ENCODE measurements around the gene ZNF185. TPM values are rescaled to one million over a fixed set of nuclear protein-coding genes. Genes with fewer than 3 reads are reported as not detected.

ZNF185 gene
- total RNA-seq, 1 experiment from 2014 or later, result 5.9 TPM

GRCh38 chrX:152861116-152861515 is 36.8 kb upstream of the ZNF185 start:
- intact Hi-C loops (cut with micrococcal nuclease; ENCODE audit: unreplicated experiment), result no loop called here
- H3K27me3 Mint-ChIP-seq (ENCODE audit: insufficient read depth, unreplicated experiment), result no peaks in the 10 kb centered on the region
- Histone ChIP-seq H3K9me3 (no peaks in the 10 kb centered on the region), H3K4me1 (no peaks in the 10 kb centered on the region), H3K36me3 (ENCODE audit: control insufficient read depth, insufficient read depth, low read length) (no peaks in the 10 kb centered on the region), H3K27me3 (replicated peaks; ENCODE audit: control insufficient read depth, insufficient read depth, low read length) (no peaks in the 10 kb centered on the region), H3K4me3 (ENCODE audit: low read depth, low read length) (no peak overlapping the region)
- no peak overlapping the region for H3K4me3 Mint-ChIP-seq (ENCODE audit: unreplicated experiment)
- H3K9me3 Mint-ChIP-seq (ENCODE audit: unreplicated experiment), result no peaks in the 10 kb centered on the region
- ChIA-PET CTCF (no interaction called here), POLR2A (no interaction called here)
- no peaks in the 10 kb centered on the region for H3K4me1 Mint-ChIP-seq (ENCODE audit: low read depth, unreplicated experiment)
- TF ChIP-seq, protein P1, sequence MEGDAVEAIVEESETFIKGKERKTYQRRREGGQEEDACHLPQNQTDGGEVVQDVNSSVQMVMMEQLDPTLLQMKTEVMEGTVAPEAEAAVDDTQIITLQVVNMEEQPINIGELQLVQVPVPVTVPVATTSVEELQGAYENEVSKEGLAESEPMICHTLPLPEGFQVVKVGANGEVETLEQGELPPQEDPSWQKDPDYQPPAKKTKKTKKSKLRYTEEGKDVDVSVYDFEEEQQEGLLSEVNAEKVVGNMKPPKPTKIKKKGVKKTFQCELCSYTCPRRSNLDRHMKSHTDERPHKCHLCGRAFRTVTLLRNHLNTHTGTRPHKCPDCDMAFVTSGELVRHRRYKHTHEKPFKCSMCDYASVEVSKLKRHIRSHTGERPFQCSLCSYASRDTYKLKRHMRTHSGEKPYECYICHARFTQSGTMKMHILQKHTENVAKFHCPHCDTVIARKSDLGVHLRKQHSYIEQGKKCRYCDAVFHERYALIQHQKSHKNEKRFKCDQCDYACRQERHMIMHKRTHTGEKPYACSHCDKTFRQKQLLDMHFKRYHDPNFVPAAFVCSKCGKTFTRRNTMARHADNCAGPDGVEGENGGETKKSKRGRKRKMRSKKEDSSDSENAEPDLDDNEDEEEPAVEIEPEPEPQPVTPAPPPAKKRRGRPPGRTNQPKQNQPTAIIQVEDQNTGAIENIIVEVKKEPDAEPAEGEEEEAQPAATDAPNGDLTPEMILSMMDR (IDR thresholded peaks at IDR 0.05; ENCODE audit: insufficient read depth in 1 of 2, low read depth in 1 of 2, low read length in 1 of 2, severe bottlenecking in 1 of 2, unreplicated experiment in 1 of 2), result no peak
- no peak overlapping the region for H3K27ac Mint-ChIP-seq (ENCODE audit: unreplicated experiment)
- DNase-seq, result no peak
- peaks cover 39% of the 10 kb centered on the region for H3K36me3 Mint-ChIP-seq (ENCODE audit: insufficient read depth, unreplicated experiment)
- BruUV-seq (replicated peaks), result no TSS peak

DNA sequence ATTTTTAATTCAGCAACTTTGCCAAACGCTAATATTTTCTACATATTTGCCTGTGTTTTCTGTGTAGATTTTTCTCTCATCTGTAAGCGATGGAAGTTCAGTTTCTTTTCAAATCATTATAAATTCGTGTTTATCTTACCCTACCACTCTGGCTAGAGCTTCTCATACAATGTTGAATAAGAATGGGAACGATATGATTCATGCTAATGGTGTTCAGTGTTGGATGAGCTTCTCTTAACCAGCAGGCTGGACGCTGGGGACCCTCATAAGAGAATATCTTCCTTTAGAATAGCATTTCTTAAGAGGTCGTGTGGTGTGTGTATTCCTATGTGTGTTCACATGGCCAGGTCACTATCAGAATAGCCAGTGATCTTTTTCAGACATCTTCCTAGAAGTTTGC is 36.0 kb upstream of the ZNF185 start:
- Histone ChIP-seq H3K4me1 (no peaks in the 10 kb centered on the region), H3K27me3 (replicated peaks; ENCODE audit: control insufficient read depth, insufficient read depth, low read length) (no peaks in the 10 kb centered on the region), H3K9me3 (no peaks in the 10 kb centered on the region), H3K4me3 (ENCODE audit: low read depth, low read length) (no peak overlapping the region), H3K36me3 (ENCODE audit: control insufficient read depth, insufficient read depth, low read length) (no peaks in the 10 kb centered on the region)
- Mint-ChIP-seq H3K9me3 (ENCODE audit: unreplicated experiment) (no peaks in the 10 kb centered on the region), H3K4me3 (ENCODE audit: unreplicated experiment) (no peak overlapping the region), H3K27ac (ENCODE audit: unreplicated experiment) (no peak overlapping the region), H3K36me3 (ENCODE audit: insufficient read depth, unreplicated experiment) (peaks cover 39% of the 10 kb centered on the region), H3K27me3 (ENCODE audit: insufficient read depth, unreplicated experiment) (no peaks in the 10 kb centered on the region), H3K4me1 (ENCODE audit: low read depth, unreplicated experiment) (no peaks in the 10 kb centered on the region)
- ChIA-PET POLR2A (no interaction called here), CTCF (no interaction called here)
- intact Hi-C loops (cut with micrococcal nuclease; ENCODE audit: unreplicated experiment), result no loop called here
- TF ChIP-seq, protein P1 (IDR thresholded peaks at IDR 0.05; ENCODE audit: insufficient read depth in 1 of 2, low read depth in 1 of 2, low read length in 1 of 2, severe bottlenecking in 1 of 2, unreplicated experiment in 1 of 2), result no peak
- DNase-seq, result no peak
- no TSS peak for BruUV-seq (replicated peaks)

GRCh38 chrX:152865232-152865920 is 32.5 kb upstream of the ZNF185 start:
- no peaks in the 10 kb centered on the region for H3K27me3 Mint-ChIP-seq (ENCODE audit: insufficient read depth, unreplicated experiment)
- POLR2A ChIA-PET, result no interaction called here
- no peak for DNase-seq
- CTCF ChIA-PET, result no interaction called here
- no peaks in the 10 kb centered on the region for H3K4me1 ChIP-seq
- H3K27ac Mint-ChIP-seq (ENCODE audit: unreplicated experiment), result no peak overlapping the region
- H3K36me3 ChIP-seq (ENCODE audit: control insufficient read depth, insufficient read depth, low read length), result no peaks in the 10 kb centered on the region
- no peak overlapping the region for H3K4me3 Mint-ChIP-seq (ENCODE audit: unreplicated experiment)
- no TSS peak for BruUV-seq (replicated peaks)
- no peak overlapping the region for H3K4me3 ChIP-seq (ENCODE audit: low read depth, low read length)
- no peaks in the 10 kb centered on the region for H3K9me3 ChIP-seq
- no peaks in the 10 kb centered on the region for H3K9me3 Mint-ChIP-seq (ENCODE audit: unreplicated experiment)
- TF ChIP-seq, protein P1 (IDR thresholded peaks at IDR 0.05; ENCODE audit: insufficient read depth in 1 of 2, low read depth in 1 of 2, low read length in 1 of 2, severe bottlenecking in 1 of 2, unreplicated experiment in 1 of 2), result no peak
- peaks cover 44% of the 10 kb centered on the region for H3K36me3 Mint-ChIP-seq (ENCODE audit: insufficient read depth, unreplicated experiment)
- H3K27me3 ChIP-seq (replicated peaks; ENCODE audit: control insufficient read depth, insufficient read depth, low read length), result no peaks in the 10 kb centered on the region
- intact Hi-C loops (cut with micrococcal nuclease; ENCODE audit: unreplicated experiment), result no loop called here
- H3K4me1 Mint-ChIP-seq (ENCODE audit: low read depth, unreplicated experiment), result no peaks in the 10 kb centered on the region

Measured in Caco-2 (cell line).